ENCODE results near the gene CAPN5. TPM values are rescaled to one million over a fixed set of nuclear protein-coding genes. Genes with fewer than 3 reads are reported as not detected.

CAPN5 gene
- total RNA-seq, 1 donor from 2014 or later: 0.71 TPM

- CTCF ChIA-PET: no interaction called here
These were observed 28.5 kb upstream of the CAPN5 start for GRCh38 chr11:77038029-77038824.

GRCh38 chr11:77038825-77039326 is 27.9 kb upstream of the CAPN5 start:
- peak; percentile 72 for ATAC-seq (ENCODE audit: low read depth)

More at GRCh38 chr11:77038029-77038824, 28.5 kb upstream of the CAPN5 start:
- peak; percentile 38 for ATAC-seq (ENCODE audit: low read depth)
- Mint-ChIP-seq H3K4me3 (peak overlapping the region; percentile 49), H3K27me3 (peaks cover 35% of the 10 kb centered on the region), H3K27ac (no peak overlapping the region), H3K36me3 (ENCODE audit: low read depth) (no peaks in the 10 kb centered on the region), H3K9me3 (no peaks in the 10 kb centered on the region), H3K4me1 (peaks cover 13% of the 10 kb centered on the region)
- POLR2A ChIA-PET: no interaction called here
- TF ChIP-seq CTCF (IDR thresholded peaks at IDR 0.05): no peak
- DNase-seq: no peak
- intact Hi-C loops (cut with micrococcal nuclease): no loop called here

GRCh38 chr11:77039491-77040400 is 27.0 kb upstream of the CAPN5 start:
- no peaks in the 10 kb centered on the region for H3K36me3 Mint-ChIP-seq (ENCODE audit: low read depth)
- POLR2A ChIA-PET: no interaction called here
- TF ChIP-seq CTCF (IDR thresholded peaks at IDR 0.05): no peak
- H3K4me3 Mint-ChIP-seq: no peak overlapping the region
- no peak for ATAC-seq (ENCODE audit: low read depth)
- no peaks in the 10 kb centered on the region for H3K9me3 Mint-ChIP-seq
- H3K4me1 Mint-ChIP-seq: peaks cover 13% of the 10 kb centered on the region
- peaks cover 44% of the 10 kb centered on the region for H3K27me3 Mint-ChIP-seq
- CTCF ChIA-PET: interaction anchor here (1.5 to 2.0 kb wide), 2 partner anchors 52 to 120 kb away, joined by 3 to 5 read pairs; no protein-coding TSS in a partner anchor
- no peak for DNase-seq
- intact Hi-C loops (cut with micrococcal nuclease): loop anchor here (10.0 kb wide), 1 partner anchor 785 kb away; the partner anchor contains the start of genes AAMDC and RSF1
- H3K27ac Mint-ChIP-seq: no peak overlapping the region

More at GRCh38 chr11:77038825-77039326, 27.9 kb upstream of the CAPN5 start:
- peaks cover 38% of the 10 kb centered on the region for H3K27me3 Mint-ChIP-seq
- H3K4me1 Mint-ChIP-seq: peaks cover 13% of the 10 kb centered on the region
- no peak for DNase-seq
- no peaks in the 10 kb centered on the region for H3K36me3 Mint-ChIP-seq (ENCODE audit: low read depth)
- POLR2A ChIA-PET: no interaction called here
- CTCF ChIA-PET: interaction anchor here (1.5 kb wide), 1 partner anchor 53 kb away, joined by 3 read pairs; no protein-coding TSS in a partner anchor
- peak overlapping the region; percentile 49 for H3K4me3 Mint-ChIP-seq
- no peak for TF ChIP-seq CTCF (IDR thresholded peaks at IDR 0.05)
- intact Hi-C loops (cut with micrococcal nuclease): no loop called here
- H3K27ac Mint-ChIP-seq: peak overlapping the region; percentile 0
- no peaks in the 10 kb centered on the region for H3K9me3 Mint-ChIP-seq

- DNase-seq: no peak
- Mint-ChIP-seq H3K4me1 (peaks cover 13% of the 10 kb centered on the region), H3K27ac (no peak overlapping the region), H3K9me3 (no peaks in the 10 kb centered on the region), H3K36me3 (ENCODE audit: low read depth) (no peaks in the 10 kb centered on the region), H3K4me3 (no peak overlapping the region), H3K27me3 (peaks cover 47% of the 10 kb centered on the region)
- TF ChIP-seq CTCF (IDR thresholded peaks at IDR 0.05): no peak
- ChIA-PET POLR2A (no interaction called here), CTCF (interaction anchor here (1.5 to 2.0 kb wide), 2 partner anchors 51 to 120 kb away, joined by 3 to 5 read pairs; no protein-coding TSS in a partner anchor)
- no peak for ATAC-seq (ENCODE audit: low read depth)
- intact Hi-C loops (cut with micrococcal nuclease): loop anchor here (10.0 kb wide), 1 partner anchor 784 kb away; the partner anchor contains the start of genes AAMDC and RSF1
These were observed 26.4 kb upstream of the CAPN5 start for GRCh38 chr11:77040401-77040777.
